NT2/D1 (cell line): ENCODE results near the gene EML4.

Experiments
- DNase-seq: peaks from one replicate; pipeline ENCODE4 v3.0.0-alpha.2; 2011; ENCODE audit warnings: low read depth, low spot score
- H3K27me3 ChIP-seq: 2 replicates; pipeline ENCODE4 v1.6.0; 2011; ENCODE audit warnings: mild to moderate bottlenecking; ENCODE audit not compliant: insufficient read length, insufficient read depth
- H3K36me3 ChIP-seq: 2 replicates; pipeline ENCODE4 v1.6.1; 2011; ENCODE audit warnings: mild to moderate bottlenecking, low read length, mixed read lengths; ENCODE audit not compliant: insufficient read depth, insufficient read length
- H3K4me1 ChIP-seq: 2 replicates; pipeline ENCODE4 v1.5.1; 2011; ENCODE audit not compliant: insufficient read depth, insufficient read length
- H3K4me3 ChIP-seq: 2 replicates; pipeline ENCODE4 v1.5.1; 2011; ENCODE audit warnings: low read depth; ENCODE audit not compliant: insufficient read length
- H3K9ac ChIP-seq: 2 replicates; pipeline ENCODE4 v1.6.0; 2011; ENCODE audit warnings: low read depth; ENCODE audit not compliant: insufficient read length
- H3K9me3 ChIP-seq: 2 replicates; pipeline ENCODE4 v1.5.1; 2011; ENCODE audit warnings: mild to moderate bottlenecking, low read length; ENCODE audit not compliant: insufficient read depth
- SUZ12 ChIP-seq: IDR thresholded peaks from 2 replicates; pipeline ENCODE4 v1.6.1; 2011; ENCODE audit not compliant: insufficient read length, insufficient read depth; ENCODE audit errors: extremely low read depth
- YY1 ChIP-seq: IDR thresholded peaks from 2 replicates; pipeline ENCODE4 v1.6.1; 2011; ENCODE audit not compliant: insufficient read length, insufficient read depth
- ZNF274 ChIP-seq: IDR thresholded peaks from 2 replicates; pipeline ENCODE4 v1.6.1; 2011; ENCODE audit warnings: mild to moderate bottlenecking, low read depth, low read length

EML4 gene

GRCh38 chr2:42321452-42322064, 152.4 kb downstream of the EML4 start:
- Histone ChIP-seq H3K27me3 (no peaks in the 10 kb centered on the region), H3K9me3 (no peaks in the 10 kb centered on the region), H3K4me1 (no peaks in the 10 kb centered on the region), H3K4me3 (no peak overlapping the region), H3K9ac (no peak overlapping the region), H3K36me3 (peaks cover 31% of the 10 kb centered on the region)
- DNase-seq: no peak
- no peak for TF ChIP-seq SUZ12
- no peak for TF ChIP-seq ZNF274
- no peak for TF ChIP-seq YY1

GRCh38 chr2:42324244-42324643, 155.1 kb downstream of the EML4 start:
- Histone ChIP-seq H3K9ac (no peak overlapping the region), H3K9me3 (no peaks in the 10 kb centered on the region), H3K27me3 (no peaks in the 10 kb centered on the region), H3K36me3 (peaks cover 24% of the 10 kb centered on the region), H3K4me3 (no peak overlapping the region), H3K4me1 (no peaks in the 10 kb centered on the region)
- TF ChIP-seq SUZ12 (no peak), ZNF274 (no peak), YY1 (no peak)
- no peak for DNase-seq

- TF ChIP-seq ZNF274: no peak
- TF ChIP-seq SUZ12: no peak
- TF ChIP-seq YY1: no peak
- Histone ChIP-seq H3K9me3 (no peaks in the 10 kb centered on the region), H3K4me1 (no peaks in the 10 kb centered on the region), H3K4me3 (no peak overlapping the region), H3K27me3 (no peaks in the 10 kb centered on the region), H3K36me3 (peaks cover 22% of the 10 kb centered on the region), H3K9ac (no peak overlapping the region)
- DNase-seq: no peak
Measured at GRCh38 chr2:42324949-42325348, 155.8 kb downstream of the EML4 start.

GRCh38 chr2:42325609-42326008, 156.5 kb downstream of the EML4 start:
- TF ChIP-seq YY1 (no peak), SUZ12 (no peak), ZNF274 (no peak)

GRCh38 chr2:42327125-42327524, 158.0 kb downstream of the EML4 start:
- H3K4me1 ChIP-seq: no peaks in the 10 kb centered on the region
- no peaks in the 10 kb centered on the region for H3K27me3 ChIP-seq
- no peak overlapping the region for H3K4me3 ChIP-seq
- TF ChIP-seq YY1: no peak
- no peak for TF ChIP-seq ZNF274
- H3K9ac ChIP-seq: no peak overlapping the region
- no peak for DNase-seq
- no peaks in the 10 kb centered on the region for H3K9me3 ChIP-seq
- peaks cover 40% of the 10 kb centered on the region for H3K36me3 ChIP-seq

More at GRCh38 chr2:42325609-42326008, 156.5 kb downstream of the EML4 start:
- H3K27me3 ChIP-seq: no peaks in the 10 kb centered on the region
- no peak for DNase-seq
- H3K36me3 ChIP-seq: peaks cover 28% of the 10 kb centered on the region
- no peak overlapping the region for H3K9ac ChIP-seq
- no peak overlapping the region for H3K4me3 ChIP-seq
- H3K9me3 ChIP-seq: no peaks in the 10 kb centered on the region
- H3K4me1 ChIP-seq: no peaks in the 10 kb centered on the region

- TF ChIP-seq SUZ12: no peak
- TF ChIP-seq YY1: no peak
- H3K27me3 ChIP-seq: no peaks in the 10 kb centered on the region
- H3K36me3 ChIP-seq: peaks cover 49% of the 10 kb centered on the region
- no peak overlapping the region for H3K4me3 ChIP-seq
- H3K9ac ChIP-seq: no peak overlapping the region
- no peaks in the 10 kb centered on the region for H3K9me3 ChIP-seq
- H3K4me1 ChIP-seq: no peaks in the 10 kb centered on the region
- no peak for DNase-seq
Measured at GRCh38 chr2:42328148-42328833, 159.1 kb downstream of the EML4 start.

GRCh38 chr2:42328923-42329322, 159.8 kb downstream of the EML4 start:
- Histone ChIP-seq H3K36me3 (peaks cover 55% of the 10 kb centered on the region), H3K9me3 (no peaks in the 10 kb centered on the region), H3K4me1 (no peaks in the 10 kb centered on the region), H3K4me3 (no peak overlapping the region), H3K9ac (no peak overlapping the region), H3K27me3 (no peaks in the 10 kb centered on the region)
- TF ChIP-seq YY1 (no peak), ZNF274 (no peak), SUZ12 (no peak)
- no peak for DNase-seq
